OCI-LY7 (cell line): ENCODE data around the gene C1orf74. TPM values are rescaled to one million over a fixed set of nuclear protein-coding genes. Genes with fewer than 3 reads are reported as not detected.

ENCODE experiments used
- BruUV-seq: library from RNA; stranded (reverse); fragments of 400-500 nt; replicated peaks from 2 replicates; lab custom pipeline; 2021; lab: Mats Ljungman, UMichigan
- CTCF ChIA-PET: fragments of 300-600 bp; sonication (Branson Sonifier 250); formaldehyde crosslinking; loops from one replicate; lab custom pipeline; 2022; ENCODE audit warnings: antibody characterized with exemption; ENCODE audit not compliant: unreplicated experiment; lab: Charles Lee
- POLR2A ChIA-PET: fragments of 300-600 bp; sonication (Branson Sonifier 250); formaldehyde crosslinking; loops from one replicate; lab custom pipeline; 2022; ENCODE audit warnings: antibody characterized with exemption; lab: Charles Lee
- DNase-seq: peaks from one replicate; pipeline ENCODE4 v3.0.0-alpha.2; 2015; ENCODE audit warnings: low spot score
- H2AFZ ChIP-seq: fragments of 200-600 bp; sonication (generic), shearing (Covaris generic); 2 replicates; pipeline ENCODE4 v1.6.1; 2014; ENCODE audit warnings: mild to moderate bottlenecking, antibody characterized with exemption, low read length, moderate library complexity
- H3K27ac ChIP-seq: fragments of 200-600 bp; sonication (generic); 2 replicates; pipeline ENCODE4 v1.5.1; 2014; ENCODE audit warnings: mixed run types, low read depth, mild to moderate bottlenecking, moderate library complexity, low read length, inconsistent platforms; ENCODE audit not compliant: poor library complexity, severe bottlenecking
- H3K36me3 ChIP-seq: fragments of 200-600 bp; sonication (generic); 2 replicates; pipeline ENCODE4 v1.6.1; 2014; ENCODE audit warnings: mild to moderate bottlenecking, antibody characterized with exemption, low read length, moderate library complexity, mixed read lengths; ENCODE audit not compliant: insufficient read depth
- H3K4me1 ChIP-seq: fragments of 200-600 bp; sonication (generic); 2 replicates; pipeline ENCODE4 v1.5.1; 2014; ENCODE audit warnings: mild to moderate bottlenecking, low read length; ENCODE audit not compliant: insufficient read depth, poor library complexity, severe bottlenecking
- H3K4me2 ChIP-seq: fragments of 200-600 bp; sonication (generic); 2 replicates; pipeline ENCODE4 v1.6.1; 2014; ENCODE audit warnings: mild to moderate bottlenecking, low read length
- H3K4me3 ChIP-seq: fragments of 200-600 bp; sonication (generic); 2 replicates; pipeline ENCODE4 v1.5.1; 2014; ENCODE audit warnings: mild to moderate bottlenecking, low read depth, low read length; ENCODE audit not compliant: poor library complexity, severe bottlenecking
- H3K79me2 ChIP-seq: fragments of 200-600 bp; sonication (generic); 2 replicates; pipeline ENCODE4 v1.6.1; 2016; ENCODE audit warnings: low read depth, mild to moderate bottlenecking, low read length, moderate library complexity, mixed read lengths; ENCODE audit not compliant: insufficient read depth
- H3K9me2 ChIP-seq: fragments of 200-600 bp; sonication (generic); 2 replicates; pipeline ENCODE4 v1.6.1; 2016; ENCODE audit warnings: mild to moderate bottlenecking, low read length, mixed read lengths; ENCODE audit not compliant: insufficient read depth
- H3K9me3 ChIP-seq: fragments of 200-600 bp; sonication (generic); 2 replicates; pipeline ENCODE4 v1.6.1; 2014; ENCODE audit warnings: mild to moderate bottlenecking, mixed run types, low read length, mixed read lengths
- H4K20me1 ChIP-seq: fragments of 200-600 bp; sonication (generic); 2 replicates; pipeline ENCODE4 v1.6.1; 2014; ENCODE audit warnings: mild to moderate bottlenecking, antibody characterized with exemption, low read length, moderate library complexity, mixed read lengths; ENCODE audit not compliant: insufficient read depth
- CTCF ChIP-seq: fragments of 200-600 bp; sonication (generic); conservative IDR thresholded peaks from 2 replicates; pipeline ENCODE4 v1.5.1; 2014; ENCODE audit warnings: mild to moderate bottlenecking, antibody characterized with exemption, low read length, moderate library complexity, mixed read lengths
- EZH2phosphoT487 ChIP-seq: fragments of 200-600 bp; sonication (generic); IDR thresholded peaks from 2 replicates; pipeline ENCODE4 v1.6.1; 2018; ENCODE audit warnings: low read depth, borderline replicate concordance, mild to moderate bottlenecking, mixed run types, antibody characterized with exemption, low read length, moderate library complexity, mixed read lengths
- intact Hi-C: fragments of 100-400 bp; cut with micrococcal nuclease; formaldehyde crosslinking; loops from one replicate; pipeline ENCODE4 v1.10.0; 2022; ENCODE audit not compliant: unreplicated experiment
- total RNA-seq, 2 experiments: library from RNA; depleted of rRNA in 1 of 2; stranded (reverse); fragments of >200 nt in 1 of 2; shearing (Covaris generic) in 1 of 2; gene quantifications; 2 replicates each; pipeline ENCODE4 v1.2.3, GENCODE V29; 2014 to 2022

Gene C1orf74
- total RNA-seq, 2 experiments from 2014 or later: 4.2 to 4.4 TPM

- Histone ChIP-seq H2AFZ (no peak overlapping the region), H3K4me2 (no peak overlapping the region), H3K36me3 (no peaks in the 10 kb centered on the region), H3K79me2 (peaks cover 9% of the 10 kb centered on the region; the same call in 1 of the 2 replicates), H3K4me1 (peaks cover 36% of the 10 kb centered on the region), H3K4me3 (no peak overlapping the region), H3K9me3 (no peaks in the 10 kb centered on the region), H3K27ac (no peak overlapping the region), H3K9me2 (no peaks in the 10 kb centered on the region), H4K20me1 (no peaks in the 10 kb centered on the region)
- no peak for TF ChIP-seq CTCF
- no peak for TF ChIP-seq EZH2phosphoT487
- ChIA-PET CTCF (no interaction called here), POLR2A (interaction anchor here (1.4 kb wide), 1 partner anchor 15 kb away, joined by 6 read pairs; no protein-coding TSS in a partner anchor)
- no peak for DNase-seq
- BruUV-seq: no TSS peak
- intact Hi-C loops: loop anchor here (10.0 kb wide), 1 partner anchor 582 kb away; no protein-coding TSS in a partner anchor
Observed at GRCh38 chr1:209752890-209753289, 31.5 kb downstream of the C1orf74 start.

- H3K4me2 ChIP-seq: peak overlapping the region; percentile 38; the same call in 1 of the 2 replicates
- intact Hi-C loops: loop anchor here (10.0 kb wide), 1 partner anchor 583 kb away; no protein-coding TSS in a partner anchor
- no peak overlapping the region for H3K4me3 ChIP-seq
- H3K27ac ChIP-seq: no peak overlapping the region
- no TSS peak for BruUV-seq
- no peak for DNase-seq
- POLR2A ChIA-PET: interaction anchor here (0.8 to 1.4 kb wide), 2 partner anchors 16 to 23 kb away, joined by 3 to 6 read pairs; no protein-coding TSS in a partner anchor
- peak overlapping the region; percentile 64 for H2AFZ ChIP-seq
- peaks cover 25% of the 10 kb centered on the region for H3K4me1 ChIP-seq
- no peaks in the 10 kb centered on the region for H3K36me3 ChIP-seq
- CTCF ChIA-PET: no interaction called here
- no peaks in the 10 kb centered on the region for H3K9me3 ChIP-seq
- H3K9me2 ChIP-seq: no peaks in the 10 kb centered on the region
- H3K79me2 ChIP-seq: no peaks in the 10 kb centered on the region
- no peak for TF ChIP-seq CTCF
- TF ChIP-seq EZH2phosphoT487: no peak
- no peaks in the 10 kb centered on the region for H4K20me1 ChIP-seq
Observed at GRCh38 chr1:209751627-209752231, 32.6 kb downstream of the C1orf74 start.
